WTC11 (cell line): ENCODE measurements around the gene OGDHL. TPM values are rescaled to one million over a fixed set of nuclear protein-coding genes. Genes with fewer than 3 reads are reported as not detected.

Experiments
- ATAC-seq: fragments of 200-7000 bp; cut with Tn5 transposase; 2 replicates; pipeline ENCODE4 v1.10.0; 2021; ENCODE audit warnings: mild to moderate bottlenecking, moderate library complexity
- CTCF ChIA-PET: fragments of 300-600 bp; sonication (Branson Sonifier 250); formaldehyde crosslinking; loops from one replicate; lab custom pipeline; 2021; ENCODE audit warnings: antibody characterized with exemption; lab: Charles Lee
- POLR2A ChIA-PET: fragments of 350-600 bp; sonication (Branson Sonifier 250); formaldehyde crosslinking; loops from one replicate; lab custom pipeline; 2021; ENCODE audit warnings: antibody characterized with exemption; lab: Charles Lee
- DNase-seq: peaks from one replicate; pipeline ENCODE4 v3.0.0; 2021; ENCODE audit warnings: low spot score
- H3K27ac Mint-ChIP-seq: 2 replicates; pipeline ENCODE4 v1.8.0; 2021; ENCODE audit warnings: mixed read lengths
- H3K27me3 Mint-ChIP-seq: 2 replicates; pipeline ENCODE4 v1.8.0; 2021; ENCODE audit warnings: low read depth, mild to moderate bottlenecking, moderate library complexity, mixed read lengths
- H3K36me3 Mint-ChIP-seq: 2 replicates; pipeline ENCODE4 v1.8.0; 2021; ENCODE audit warnings: mixed read lengths
- H3K4me1 Mint-ChIP-seq: 2 replicates; pipeline ENCODE4 v1.8.0; 2022; ENCODE audit warnings: mixed read lengths
- H3K4me3 Mint-ChIP-seq: 2 replicates; pipeline ENCODE4 v1.8.0; 2021; ENCODE audit warnings: mild to moderate bottlenecking, moderate library complexity, mixed read lengths
- H3K9me3 Mint-ChIP-seq: 2 replicates; pipeline ENCODE4 v1.8.0; 2021; ENCODE audit warnings: mixed read lengths
- CREM ChIP-seq: sonication (generic); formaldehyde crosslinking; IDR thresholded peaks from 2 replicates; pipeline ENCODE4 v1.8.1; 2022; ENCODE audit warnings: mild to moderate bottlenecking, missing genetic modification reagents, moderate library complexity
- E2F1 ChIP-seq: sonication (generic); formaldehyde crosslinking; IDR thresholded peaks from 2 replicates; pipeline ENCODE4 v1.8.0; 2022; ENCODE audit warnings: mild to moderate bottlenecking, missing genetic modification reagents
- EMX1 ChIP-seq: fragments of 250-450 bp; sonication (Bioruptor Pico); IDR thresholded peaks from 2 replicates; pipeline ENCODE4 v1.8.0; 2021; ENCODE audit warnings: mild to moderate bottlenecking
- ETV6 ChIP-seq: sonication (generic); formaldehyde crosslinking; IDR thresholded peaks from 2 replicates; pipeline ENCODE4 v1.8.1; 2022; ENCODE audit warnings: mild to moderate bottlenecking, missing genetic modification reagents
- GRHL2 ChIP-seq: fragments of 250-450 bp; sonication (Bioruptor Pico); IDR thresholded peaks from 2 replicates; pipeline ENCODE4 v1.8.0; 2022; ENCODE audit warnings: mild to moderate bottlenecking, moderate library complexity; ENCODE audit not compliant: insufficient replicate concordance, severe bottlenecking
- GTF2I ChIP-seq: fragments of 250-450 bp; sonication (Bioruptor Pico); conservative IDR thresholded peaks from 2 replicates; pipeline ENCODE4 v1.4.0; 2021; ENCODE audit warnings: mild to moderate bottlenecking
- MLX ChIP-seq: sonication (generic); formaldehyde crosslinking; IDR thresholded peaks from 2 replicates; pipeline ENCODE4 v1.8.1; 2023; ENCODE audit warnings: mild to moderate bottlenecking, missing genetic modification reagents, moderate library complexity
- MXD4 ChIP-seq: fragments of 250-450 bp; sonication (Bioruptor Pico); IDR thresholded peaks from 2 replicates; pipeline ENCODE4 v1.8.0; 2021; ENCODE audit warnings: mild to moderate bottlenecking, moderate library complexity, borderline replicate concordance
- NR2C2 ChIP-seq: sonication (generic); formaldehyde crosslinking; IDR thresholded peaks from 2 replicates; pipeline ENCODE4 v1.8.0; 2022; ENCODE audit warnings: mild to moderate bottlenecking, missing genetic modification reagents
- RELA ChIP-seq: sonication (generic); formaldehyde crosslinking; IDR thresholded peaks from 2 replicates; pipeline ENCODE4 v1.8.1; 2022; ENCODE audit warnings: missing genetic modification reagents, mild to moderate bottlenecking, borderline replicate concordance
- RORB ChIP-seq: fragments of 250-450 bp; sonication (Bioruptor Pico); IDR thresholded peaks from 2 replicates; pipeline ENCODE4 v1.9.0; 2021; ENCODE audit warnings: mild to moderate bottlenecking
- SMAD3 ChIP-seq: sonication (generic); formaldehyde crosslinking; IDR thresholded peaks from 2 replicates; pipeline ENCODE4 v1.8.0; 2022; ENCODE audit warnings: missing genetic modification reagents, mild to moderate bottlenecking, borderline replicate concordance
- SMAD4 ChIP-seq: sonication (generic); formaldehyde crosslinking; IDR thresholded peaks from 2 replicates; pipeline ENCODE4 v1.8.0; 2022; ENCODE audit warnings: mild to moderate bottlenecking, missing genetic modification reagents
- TCF7 ChIP-seq: sonication (generic); formaldehyde crosslinking; IDR thresholded peaks from 2 replicates; pipeline ENCODE4 v1.8.0; 2022; ENCODE audit warnings: mild to moderate bottlenecking, low read depth, missing genetic modification reagents, moderate library complexity
- TEAD1 ChIP-seq: sonication (generic); formaldehyde crosslinking; IDR thresholded peaks from 2 replicates; pipeline ENCODE4 v1.8.0; 2022; ENCODE audit warnings: mild to moderate bottlenecking, missing genetic modification reagents
- TP53 ChIP-seq: sonication (generic); formaldehyde crosslinking; IDR thresholded peaks from 2 replicates; pipeline ENCODE4 v1.8.1; 2023; ENCODE audit warnings: mild to moderate bottlenecking, missing genetic modification reagents
- ZBTB43 ChIP-seq: sonication (generic); formaldehyde crosslinking; IDR thresholded peaks from 2 replicates; pipeline ENCODE4 v1.8.1; 2023; ENCODE audit warnings: mild to moderate bottlenecking, missing genetic modification reagents
- ZMAT4 ChIP-seq: fragments of 250-450 bp; sonication (Bioruptor Pico); IDR thresholded peaks from 2 replicates; pipeline ENCODE4 v1.9.0; 2021; ENCODE audit warnings: mild to moderate bottlenecking
- ZNF232 ChIP-seq: sonication (generic); formaldehyde crosslinking; IDR thresholded peaks from 2 replicates; pipeline ENCODE4 v1.8.0; 2022; ENCODE audit warnings: mild to moderate bottlenecking, missing genetic modification reagents
- ZNF396 ChIP-seq: fragments of 250-450 bp; sonication (Bioruptor Pico); IDR thresholded peaks from 2 replicates; pipeline ENCODE4 v1.8.0; 2021; ENCODE audit warnings: mild to moderate bottlenecking, moderate library complexity, borderline replicate concordance
- total RNA-seq: library from RNA; stranded (reverse); gene quantifications from 3 replicates; pipeline ENCODE4 v1.2.3, GENCODE V29; 2021
- TF ChIP-seq, protein P1 (sequence below): sonication (generic); formaldehyde crosslinking; IDR thresholded peaks from 2 replicates; pipeline ENCODE4 v1.8.1; 2022; ENCODE audit warnings: mild to moderate bottlenecking, missing genetic modification reagents, moderate library complexity, borderline replicate concordance
- TF ChIP-seq, protein P2 (sequence below): sonication (generic); formaldehyde crosslinking; IDR thresholded peaks from 2 replicates; pipeline ENCODE4 v1.8.1; 2023; ENCODE audit warnings: mild to moderate bottlenecking, missing genetic modification reagents, borderline replicate concordance

The OGDHL gene
- total RNA-seq, 1 experiment from 2014 or later, result 35.1 TPM

DNA sequence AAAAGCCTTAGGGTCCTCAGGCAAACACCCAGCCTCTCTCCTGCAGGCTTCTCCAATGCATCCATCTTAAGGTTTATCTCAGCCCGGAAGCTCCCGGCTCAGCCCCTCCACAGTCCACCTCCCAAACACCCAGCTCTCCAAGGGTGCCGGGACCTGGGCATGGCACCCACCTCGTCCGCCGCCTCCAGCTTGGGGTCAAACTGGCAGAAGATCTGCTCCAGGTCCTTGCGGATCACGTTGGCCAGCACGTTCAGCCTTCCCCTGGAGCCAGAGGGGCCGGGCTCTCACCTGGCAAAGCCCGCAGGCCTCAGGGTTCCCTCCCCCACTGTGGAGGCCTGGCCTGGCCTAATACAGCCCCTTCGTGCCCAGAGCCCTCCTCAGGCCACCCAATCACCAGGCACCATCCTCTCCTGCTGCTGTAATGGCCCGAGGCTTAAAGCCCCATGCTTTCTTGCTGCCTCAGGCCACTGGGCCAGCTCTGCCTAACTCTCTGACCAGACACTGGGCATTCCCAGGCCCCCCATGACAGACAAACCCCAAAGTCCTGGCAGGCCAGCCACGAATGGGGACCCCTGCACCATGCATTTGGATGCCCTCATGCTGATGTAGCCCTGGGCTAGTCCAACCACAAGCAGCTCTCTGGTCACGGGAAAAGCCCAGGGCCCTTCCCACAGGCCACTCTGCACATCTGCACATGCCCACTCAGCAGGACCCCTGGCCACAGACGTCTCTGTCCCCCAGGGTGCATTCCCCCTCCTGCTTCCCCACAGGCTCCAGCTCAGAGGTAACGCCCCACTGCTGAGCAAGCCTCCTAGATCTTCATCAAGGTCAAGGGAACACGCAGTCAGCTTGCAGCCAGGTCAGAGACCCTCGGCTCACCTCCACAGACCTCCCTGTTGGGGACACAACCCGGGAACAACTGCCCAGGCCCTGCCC is 12.3 kb downstream of the OGDHL start:
- Mint-ChIP-seq H3K27me3 (no peaks in the 10 kb centered on the region), H3K36me3 (peaks cover 37% of the 10 kb centered on the region), H3K4me1 (no peaks in the 10 kb centered on the region), H3K27ac (no peak overlapping the region), H3K9me3 (no peaks in the 10 kb centered on the region), H3K4me3 (no peak overlapping the region)
- CTCF ChIA-PET, result interaction anchor here (0.8 kb wide), 1 partner anchor 157 kb away, joined by 3 read pairs; no protein-coding TSS in a partner anchor
- TF ChIP-seq TCF7 (CRISPR knock-in tag), result no peak
- TF ChIP-seq GTF2I (CRISPR knock-in tag), result no peak
- TF ChIP-seq SMAD3 (CRISPR knock-in tag), result no peak
- TF ChIP-seq TEAD1 (CRISPR knock-in tag), result no peak
- TF ChIP-seq ZMAT4 (CRISPR knock-in tag), result no peak
- TF ChIP-seq TP53 (CRISPR knock-in tag), result no peak
- no peak for DNase-seq
- ATAC-seq, result no peak
- POLR2A ChIA-PET, result no interaction called here

DNA sequence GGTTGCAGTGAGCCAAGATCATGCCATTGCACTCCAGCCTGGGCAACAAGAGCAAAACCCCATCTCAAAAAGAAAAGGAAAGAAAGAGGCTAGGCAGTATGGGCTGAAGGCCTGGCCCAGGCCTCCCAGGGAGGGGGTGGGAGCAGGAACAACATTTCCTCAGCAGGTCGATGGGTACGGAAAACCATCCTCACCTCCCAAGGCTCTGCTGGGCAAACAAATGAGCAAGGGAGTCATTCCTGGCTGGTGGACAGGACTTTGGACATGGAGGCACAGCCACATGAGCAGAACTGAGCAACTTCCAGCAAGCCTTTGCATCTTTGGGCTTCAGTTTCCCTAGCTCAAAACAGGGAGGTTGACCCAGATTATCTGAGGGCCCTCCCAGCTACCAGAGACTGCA is 13.0 kb downstream of the OGDHL start:
- H3K36me3 Mint-ChIP-seq, result peaks cover 39% of the 10 kb centered on the region
- ATAC-seq (no peak), DNase-seq (no peak)
- H3K27ac Mint-ChIP-seq, result no peak overlapping the region
- ChIA-PET CTCF (interaction anchor here (0.8 kb wide), 1 partner anchor 156 kb away, joined by 3 read pairs; no protein-coding TSS in a partner anchor), POLR2A (no interaction called here)
- H3K9me3 Mint-ChIP-seq, result no peaks in the 10 kb centered on the region
- no peaks in the 10 kb centered on the region for H3K27me3 Mint-ChIP-seq
- TF ChIP-seq ZBTB43 (CRISPR knock-in tag), result no peak
- no peak for TF ChIP-seq CREM (CRISPR knock-in tag)
- TF ChIP-seq ETV6, result no peak
- no peak for TF ChIP-seq E2F1 (CRISPR knock-in tag)
- no peak for TF ChIP-seq MLX (CRISPR knock-in tag)
- TF ChIP-seq RELA (CRISPR knock-in tag), result no peak
- TF ChIP-seq NR2C2 (CRISPR knock-in tag), result no peak
- no peak overlapping the region for H3K4me3 Mint-ChIP-seq
- no peaks in the 10 kb centered on the region for H3K4me1 Mint-ChIP-seq

- no peak overlapping the region for H3K27ac Mint-ChIP-seq
- ATAC-seq (no peak), DNase-seq (no peak)
- CTCF ChIA-PET, result no interaction called here
- no peak overlapping the region for H3K4me3 Mint-ChIP-seq
- no peaks in the 10 kb centered on the region for H3K4me1 Mint-ChIP-seq
- POLR2A ChIA-PET, result no interaction called here
- H3K27me3 Mint-ChIP-seq, result no peaks in the 10 kb centered on the region
- peaks cover 43% of the 10 kb centered on the region for H3K36me3 Mint-ChIP-seq
- no peaks in the 10 kb centered on the region for H3K9me3 Mint-ChIP-seq
- TF ChIP-seq ZNF396 (no peak), EMX1 (CRISPR knock-in tag) (no peak), ZNF232 (CRISPR knock-in tag) (no peak), TEAD1 (CRISPR knock-in tag) (no peak), GRHL2 (CRISPR knock-in tag) (no peak), MXD4 (CRISPR knock-in tag) (no peak), RORB (CRISPR knock-in tag) (no peak), SMAD4 (no peak), E2F1 (CRISPR knock-in tag) (no peak)
- TF ChIP-seq, protein P1, sequence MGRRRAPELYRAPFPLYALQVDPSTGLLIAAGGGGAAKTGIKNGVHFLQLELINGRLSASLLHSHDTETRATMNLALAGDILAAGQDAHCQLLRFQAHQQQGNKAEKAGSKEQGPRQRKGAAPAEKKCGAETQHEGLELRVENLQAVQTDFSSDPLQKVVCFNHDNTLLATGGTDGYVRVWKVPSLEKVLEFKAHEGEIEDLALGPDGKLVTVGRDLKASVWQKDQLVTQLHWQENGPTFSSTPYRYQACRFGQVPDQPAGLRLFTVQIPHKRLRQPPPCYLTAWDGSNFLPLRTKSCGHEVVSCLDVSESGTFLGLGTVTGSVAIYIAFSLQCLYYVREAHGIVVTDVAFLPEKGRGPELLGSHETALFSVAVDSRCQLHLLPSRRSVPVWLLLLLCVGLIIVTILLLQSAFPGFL (CRISPR knock-in tag), result no peak
- TF ChIP-seq, protein P2, sequence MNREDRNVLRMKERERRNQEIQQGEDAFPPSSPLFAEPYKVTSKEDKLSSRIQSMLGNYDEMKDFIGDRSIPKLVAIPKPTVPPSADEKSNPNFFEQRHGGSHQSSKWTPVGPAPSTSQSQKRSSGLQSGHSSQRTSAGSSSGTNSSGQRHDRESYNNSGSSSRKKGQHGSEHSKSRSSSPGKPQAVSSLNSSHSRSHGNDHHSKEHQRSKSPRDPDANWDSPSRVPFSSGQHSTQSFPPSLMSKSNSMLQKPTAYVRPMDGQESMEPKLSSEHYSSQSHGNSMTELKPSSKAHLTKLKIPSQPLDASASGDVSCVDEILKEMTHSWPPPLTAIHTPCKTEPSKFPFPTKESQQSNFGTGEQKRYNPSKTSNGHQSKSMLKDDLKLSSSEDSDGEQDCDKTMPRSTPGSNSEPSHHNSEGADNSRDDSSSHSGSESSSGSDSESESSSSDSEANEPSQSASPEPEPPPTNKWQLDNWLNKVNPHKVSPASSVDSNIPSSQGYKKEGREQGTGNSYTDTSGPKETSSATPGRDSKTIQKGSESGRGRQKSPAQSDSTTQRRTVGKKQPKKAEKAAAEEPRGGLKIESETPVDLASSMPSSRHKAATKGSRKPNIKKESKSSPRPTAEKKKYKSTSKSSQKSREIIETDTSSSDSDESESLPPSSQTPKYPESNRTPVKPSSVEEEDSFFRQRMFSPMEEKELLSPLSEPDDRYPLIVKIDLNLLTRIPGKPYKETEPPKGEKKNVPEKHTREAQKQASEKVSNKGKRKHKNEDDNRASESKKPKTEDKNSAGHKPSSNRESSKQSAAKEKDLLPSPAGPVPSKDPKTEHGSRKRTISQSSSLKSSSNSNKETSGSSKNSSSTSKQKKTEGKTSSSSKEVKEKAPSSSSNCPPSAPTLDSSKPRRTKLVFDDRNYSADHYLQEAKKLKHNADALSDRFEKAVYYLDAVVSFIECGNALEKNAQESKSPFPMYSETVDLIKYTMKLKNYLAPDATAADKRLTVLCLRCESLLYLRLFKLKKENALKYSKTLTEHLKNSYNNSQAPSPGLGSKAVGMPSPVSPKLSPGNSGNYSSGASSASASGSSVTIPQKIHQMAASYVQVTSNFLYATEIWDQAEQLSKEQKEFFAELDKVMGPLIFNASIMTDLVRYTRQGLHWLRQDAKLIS (CRISPR knock-in tag), result no peak
Observed at GRCh38 chr10:49748006-49748405, 14.1 kb downstream of the OGDHL start.
